GM21447 (cell line): ENCODE measurements around the gene POU4F3.

Source experiments
- ATAC-seq: cut with Tn5 transposase; IDR thresholded peaks from one replicate; pipeline ENCODE4 v1.9.1; 2021; ENCODE audit not compliant: unreplicated experiment

POU4F3 gene

GRCh38 chr5:146339715-146340259 lies 1.1 kb downstream of the POU4F3 start:
- ATAC-seq: no peak

DNA sequence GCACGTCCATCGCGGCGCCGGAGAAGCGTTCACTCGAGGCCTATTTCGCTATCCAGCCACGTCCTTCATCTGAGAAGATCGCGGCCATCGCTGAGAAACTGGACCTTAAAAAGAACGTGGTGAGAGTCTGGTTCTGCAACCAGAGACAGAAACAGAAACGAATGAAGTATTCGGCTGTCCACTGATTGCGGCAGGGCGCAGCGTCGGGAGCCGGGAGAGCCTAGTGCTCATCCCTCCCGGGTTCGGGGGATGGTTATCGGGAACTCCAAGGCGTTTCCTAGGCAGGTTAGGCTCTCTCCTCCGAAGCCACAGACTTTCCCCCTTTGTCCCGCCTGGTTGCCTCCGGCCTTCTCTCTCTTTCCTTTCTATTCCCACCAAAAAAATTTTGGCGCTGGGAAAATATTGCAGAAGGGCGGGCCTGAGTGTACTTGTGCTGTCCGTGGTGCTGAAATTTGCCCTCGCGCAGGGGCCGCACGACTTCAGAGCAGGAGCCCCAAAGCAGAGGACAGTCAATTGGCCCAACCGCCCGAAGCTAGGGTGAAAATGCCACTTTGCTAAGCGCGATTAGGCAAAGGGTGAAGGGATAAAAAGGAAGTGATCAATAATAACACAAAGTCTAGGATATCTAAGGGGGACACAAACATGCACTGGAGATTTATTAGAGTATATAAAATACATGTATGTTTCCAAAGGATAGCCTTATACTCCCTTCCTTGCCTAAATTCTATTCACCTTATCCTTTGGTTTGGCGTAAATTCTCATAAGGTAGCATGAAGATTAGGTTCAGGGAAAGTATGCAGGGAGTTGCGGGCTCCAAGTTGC lies 1.8 kb downstream of the POU4F3 start:
- ATAC-seq: no peak

DNA sequence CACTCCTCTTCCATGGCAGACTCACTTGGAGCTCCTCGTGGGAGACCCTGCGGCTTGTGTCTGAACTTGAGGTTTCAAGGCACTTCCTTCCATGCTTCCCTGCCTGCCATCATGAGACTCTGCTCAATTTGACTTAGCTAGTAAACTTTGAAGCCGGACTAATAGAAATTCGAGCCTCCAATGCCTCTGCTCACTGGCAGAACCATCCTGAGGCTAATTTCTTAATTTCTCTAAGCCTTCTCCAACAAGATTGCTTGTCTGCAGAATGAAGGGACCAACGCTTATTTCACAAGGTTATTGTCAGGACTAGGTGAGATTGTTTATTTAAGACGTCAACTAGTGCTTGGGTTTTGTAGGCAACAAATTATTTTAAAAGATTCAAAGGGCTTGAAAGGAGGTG lies 3.2 kb downstream of the POU4F3 start:
- no peak for ATAC-seq

- no peak for ATAC-seq
These were observed 3.9 kb downstream of the POU4F3 start for GRCh38 chr5:146342519-146342881.

- no peak for ATAC-seq
These were observed 4.5 kb downstream of the POU4F3 start for GRCh38 chr5:146342882-146343865.

- ATAC-seq: no peak
These were observed 5.8 kb downstream of the POU4F3 start for GRCh38 chr5:146344155-146345118.

DNA sequence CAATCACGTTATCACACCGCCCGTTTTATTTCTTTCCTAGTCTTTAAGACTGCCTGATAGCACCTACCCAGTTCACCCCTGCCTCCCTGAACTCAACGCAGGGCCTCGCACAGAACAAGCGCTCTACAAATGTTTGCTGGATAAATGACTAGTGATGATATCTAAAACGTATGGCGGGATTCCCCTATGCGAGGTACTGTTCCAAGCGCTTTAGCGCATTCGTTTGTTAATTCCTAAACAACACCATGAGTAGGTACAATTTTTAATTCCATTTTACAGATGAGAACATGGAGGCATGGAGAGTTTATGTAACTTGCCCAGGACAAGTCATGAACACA lies 6.6 kb downstream of the POU4F3 start:
- no peak for ATAC-seq

GRCh38 chr5:146345578-146346366 lies 7.1 kb downstream of the POU4F3 start:
- no peak for ATAC-seq

DNA sequence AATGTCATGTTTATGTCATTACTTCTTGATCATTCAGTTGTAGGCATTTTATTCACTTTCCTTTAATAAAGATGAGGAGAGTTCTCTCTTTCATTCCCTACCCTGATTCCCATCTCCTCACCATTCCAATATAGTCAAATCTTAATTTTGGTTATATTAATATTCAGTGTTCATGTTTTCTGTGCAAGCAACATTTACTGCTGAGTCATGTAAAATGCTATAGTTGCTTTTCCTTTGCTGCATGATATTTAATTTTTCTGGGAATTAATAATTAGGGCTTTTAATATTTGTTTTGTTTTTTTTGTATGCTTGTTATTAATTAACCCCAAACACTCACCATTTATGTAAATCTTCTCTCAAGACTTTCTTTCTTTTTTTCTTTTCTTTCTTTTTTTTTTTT lies 18.5 kb downstream of the POU4F3 start:
- ATAC-seq: no peak

GRCh38 chr5:146359836-146360235 lies 21.2 kb downstream of the POU4F3 start:
- ATAC-seq: no peak

DNA sequence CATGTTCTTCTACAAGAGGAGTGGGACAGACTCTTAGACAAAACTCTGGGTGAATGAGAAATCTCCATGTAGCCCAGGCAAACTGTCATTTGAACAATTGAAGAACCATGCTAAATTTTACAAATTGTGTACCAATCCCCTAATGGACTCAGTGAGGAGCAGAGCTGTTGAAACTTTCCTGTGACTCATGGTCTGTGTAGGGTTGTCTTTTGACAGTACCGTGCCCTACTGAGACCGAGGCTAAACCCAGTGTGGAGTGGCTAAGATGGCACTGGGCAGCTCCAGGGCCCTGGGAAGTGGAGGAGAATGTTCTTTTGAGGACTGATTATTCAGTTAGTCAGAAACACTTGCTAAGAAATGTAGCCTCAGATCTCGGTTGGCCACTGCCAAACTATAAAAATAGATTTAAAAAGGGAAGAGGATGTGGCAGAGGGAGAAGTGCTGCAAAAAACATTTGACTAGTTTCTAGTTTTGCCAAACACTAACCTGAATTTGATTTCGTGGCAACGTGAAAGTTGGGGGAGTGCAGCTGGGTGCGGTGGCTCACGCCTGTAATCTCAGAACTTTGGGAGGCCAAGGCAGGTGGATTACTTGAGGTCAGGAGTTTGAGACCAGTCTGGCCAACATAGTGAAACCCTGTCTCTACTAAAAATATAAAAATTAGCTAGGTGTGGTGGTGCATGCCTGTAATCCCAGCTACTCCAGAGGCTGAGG lies 24.7 kb downstream of the POU4F3 start:
- no peak for ATAC-seq

DNA sequence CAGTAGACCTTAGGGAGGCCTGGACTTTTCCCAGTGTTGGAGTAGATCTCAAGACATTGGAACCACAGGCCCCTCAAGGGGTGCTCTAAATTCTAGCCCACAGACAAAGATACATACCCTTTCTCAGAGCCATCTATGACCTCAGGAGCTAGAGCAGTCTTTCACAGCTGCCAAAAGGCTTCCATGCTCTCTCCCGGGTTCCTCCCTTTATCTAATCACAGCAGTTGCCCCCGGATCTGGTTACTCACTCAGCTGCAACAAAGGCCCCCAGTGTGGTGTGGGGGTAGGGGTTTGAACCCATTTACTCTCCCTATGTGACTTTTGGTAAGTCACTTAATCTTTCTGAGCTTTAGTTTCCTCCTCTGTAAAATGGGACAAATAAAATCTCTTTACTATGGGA lies 27.0 kb downstream of the POU4F3 start:
- ATAC-seq: no peak

DNA sequence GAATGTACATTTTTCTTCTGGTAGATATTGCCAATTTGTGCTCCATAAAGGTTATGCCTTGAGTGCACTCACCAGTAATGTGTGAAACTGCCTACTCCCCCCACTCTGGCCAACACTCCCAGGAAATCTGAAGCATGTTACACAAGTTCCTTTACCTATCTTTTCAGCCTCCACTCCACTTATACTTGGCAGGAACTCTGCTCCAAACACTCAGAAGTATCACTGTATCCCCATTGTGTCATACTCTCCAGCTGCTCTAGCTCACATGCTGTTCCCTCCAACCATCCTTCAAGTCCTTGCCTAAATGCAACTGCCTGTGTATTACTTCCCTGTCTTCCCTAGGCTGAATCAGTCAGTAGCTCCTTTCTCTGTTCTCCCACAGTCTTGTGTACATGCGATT lies 28.3 kb downstream of the POU4F3 start:
- ATAC-seq: no peak

- no peak for ATAC-seq
These were observed 29.5 kb downstream of the POU4F3 start for GRCh38 chr5:146368137-146368536.

DNA sequence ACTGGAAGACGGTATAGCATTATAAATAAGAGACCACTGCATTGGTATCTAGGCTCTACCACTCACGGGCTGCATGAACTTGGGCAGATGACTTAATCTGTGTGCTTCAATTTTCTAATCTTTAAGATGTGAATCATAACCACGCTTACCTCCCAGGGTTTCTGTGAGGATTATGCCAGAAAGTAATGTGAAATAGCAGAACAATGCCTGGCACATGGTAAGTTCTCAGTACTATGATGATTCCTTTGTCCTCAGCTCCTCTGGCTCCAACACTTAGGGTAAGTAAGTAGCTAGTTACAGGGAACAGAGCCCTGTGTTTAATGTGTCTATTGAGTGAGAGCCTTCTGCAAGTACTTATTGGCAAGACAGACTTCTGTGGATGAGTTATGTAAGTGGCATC lies 31.1 kb downstream of the POU4F3 start:
- no peak for ATAC-seq

- no peak for ATAC-seq
These were observed 38.2 kb downstream of the POU4F3 start for GRCh38 chr5:146376821-146377220.

DNA sequence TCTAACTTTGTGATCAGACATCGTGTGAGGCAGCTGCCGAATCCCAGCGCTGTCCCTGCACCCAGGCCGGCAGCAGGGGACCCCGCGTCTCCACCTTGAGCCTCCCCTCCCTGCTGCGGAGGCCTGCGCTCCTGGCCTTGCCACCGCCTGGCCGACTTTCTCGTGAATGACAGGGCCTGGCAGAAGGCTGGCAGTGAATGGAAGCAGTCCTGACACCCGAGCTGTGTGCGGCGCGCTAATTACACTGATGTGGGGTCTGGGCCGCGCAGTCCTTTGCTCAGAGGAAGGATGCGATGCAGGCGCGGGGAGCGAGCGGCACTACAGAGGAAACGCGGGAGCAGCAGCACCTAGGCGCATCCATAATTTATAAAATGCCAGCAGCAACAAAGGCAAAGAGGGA lies 40.3 kb downstream of the POU4F3 start:
- ATAC-seq: no peak

DNA sequence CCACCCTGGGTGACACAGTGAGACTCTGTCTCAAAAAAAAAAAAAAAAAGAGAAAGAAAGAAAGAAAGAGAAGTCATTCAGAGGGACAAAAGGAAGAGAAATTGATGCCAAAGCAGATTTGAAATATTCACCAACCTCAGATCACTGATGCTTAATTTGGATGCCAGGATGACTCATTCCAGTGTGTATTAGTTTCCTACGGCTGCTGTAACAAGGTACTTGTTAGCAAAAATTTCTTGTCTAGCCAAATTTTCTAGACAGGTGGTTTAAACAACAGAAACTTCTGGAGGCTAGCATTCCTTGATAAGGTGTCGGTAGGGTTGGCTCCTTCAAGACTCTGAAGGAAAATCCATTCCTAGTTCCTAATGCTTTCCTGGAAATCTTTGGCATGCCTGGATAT lies 42.1 kb downstream of the POU4F3 start:
- ATAC-seq: no peak

- ATAC-seq: no peak
These were observed 49.7 kb downstream of the POU4F3 start for GRCh38 chr5:146388386-146388785.
